Measurements from ENCODE around the gene SARNP.

DNA sequence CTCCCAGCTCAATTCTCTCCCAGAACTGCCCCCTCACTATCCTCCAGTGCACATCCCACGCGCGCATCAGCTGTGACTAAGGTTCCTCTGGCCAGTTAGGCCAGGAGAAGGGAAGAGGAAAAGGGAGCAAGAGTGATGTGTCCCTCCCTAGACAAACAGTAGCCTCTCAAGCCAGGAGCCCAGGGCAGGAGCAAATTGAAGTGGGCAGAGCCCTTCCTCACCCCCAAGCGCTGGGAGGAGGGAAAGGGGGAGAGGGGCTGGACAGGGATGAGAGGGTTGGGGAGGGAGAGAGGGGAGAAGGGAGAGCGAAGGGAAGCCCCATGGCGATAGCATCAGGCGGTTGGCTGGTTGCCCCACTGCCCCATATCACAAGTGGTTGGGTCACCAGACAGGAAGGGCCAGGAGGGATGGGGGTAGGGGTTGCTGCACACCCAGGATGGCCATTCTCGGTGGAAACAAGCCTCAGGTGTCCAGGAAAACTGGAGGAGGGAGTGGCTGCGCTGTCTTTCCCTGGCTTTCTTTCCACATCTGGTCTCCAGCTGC, 89.8 kb downstream of the SARNP start:
- TF ChIP-seq, protein P1, sequence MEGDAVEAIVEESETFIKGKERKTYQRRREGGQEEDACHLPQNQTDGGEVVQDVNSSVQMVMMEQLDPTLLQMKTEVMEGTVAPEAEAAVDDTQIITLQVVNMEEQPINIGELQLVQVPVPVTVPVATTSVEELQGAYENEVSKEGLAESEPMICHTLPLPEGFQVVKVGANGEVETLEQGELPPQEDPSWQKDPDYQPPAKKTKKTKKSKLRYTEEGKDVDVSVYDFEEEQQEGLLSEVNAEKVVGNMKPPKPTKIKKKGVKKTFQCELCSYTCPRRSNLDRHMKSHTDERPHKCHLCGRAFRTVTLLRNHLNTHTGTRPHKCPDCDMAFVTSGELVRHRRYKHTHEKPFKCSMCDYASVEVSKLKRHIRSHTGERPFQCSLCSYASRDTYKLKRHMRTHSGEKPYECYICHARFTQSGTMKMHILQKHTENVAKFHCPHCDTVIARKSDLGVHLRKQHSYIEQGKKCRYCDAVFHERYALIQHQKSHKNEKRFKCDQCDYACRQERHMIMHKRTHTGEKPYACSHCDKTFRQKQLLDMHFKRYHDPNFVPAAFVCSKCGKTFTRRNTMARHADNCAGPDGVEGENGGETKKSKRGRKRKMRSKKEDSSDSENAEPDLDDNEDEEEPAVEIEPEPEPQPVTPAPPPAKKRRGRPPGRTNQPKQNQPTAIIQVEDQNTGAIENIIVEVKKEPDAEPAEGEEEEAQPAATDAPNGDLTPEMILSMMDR (IDR thresholded peaks at IDR 0.05; ENCODE audit: poor library complexity): no peak
- no peak for TF ChIP-seq EZH2 (IDR thresholded peaks at IDR 0.05; ENCODE audit: borderline replicate concordance)

Data from hepatocyte (in vitro differentiated cells).